Measurements from ENCODE around the gene PPIP5K1.
"Not testable (repeated sequence)": the region's sequence is repeated elsewhere in the genome, so short reads cannot be mapped to it uniquely, and the experiment has no call there.

The PPIP5K1 gene

DNA sequence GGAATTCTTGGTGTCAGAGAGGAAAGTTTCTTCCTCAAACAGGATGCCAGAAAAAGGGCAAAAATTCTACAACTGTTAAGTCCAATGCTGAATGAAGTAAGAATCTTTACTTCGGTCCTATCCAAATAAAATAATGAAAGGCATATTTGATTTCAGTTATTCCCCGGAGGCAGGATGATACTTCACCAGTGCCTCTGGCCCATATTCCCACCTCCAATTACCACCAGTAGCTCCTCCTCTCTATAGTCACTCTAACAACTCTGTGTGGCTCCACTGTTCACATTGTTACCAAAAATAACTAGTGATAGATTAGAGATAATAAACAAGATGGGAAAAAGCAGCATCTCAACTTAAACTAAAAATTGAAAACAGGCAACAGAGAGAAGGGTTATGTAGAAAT lies 51.9 kb downstream of the PPIP5K1 start:
- Histone ChIP-seq H3K4me2 (no peak overlapping the region), H3K27me3 (no peaks in the 10 kb centered on the region), H3K9ac (no peak overlapping the region), H3K4me3 (no peak overlapping the region), H3K4me1 (peaks cover 0 to 17% (median 8%) of the 10 kb centered on the region in 10 experiments; a peak in 12 of 20 replicates), H3K27ac (no peak overlapping the region), H4K20me1 (no peaks in the 10 kb centered on the region), H3K9me3 (replicated peaks in 1 of 11) (no peaks in the 10 kb centered on the region), H3K36me3 (peaks cover 19 to 66% (median 31%) of the 10 kb centered on the region in 11 experiments; a peak in 21 of 22 replicates)
- no peak for TF ChIP-seq Cebpa-rat (IDR thresholded peaks at IDR 0.05)

DNA sequence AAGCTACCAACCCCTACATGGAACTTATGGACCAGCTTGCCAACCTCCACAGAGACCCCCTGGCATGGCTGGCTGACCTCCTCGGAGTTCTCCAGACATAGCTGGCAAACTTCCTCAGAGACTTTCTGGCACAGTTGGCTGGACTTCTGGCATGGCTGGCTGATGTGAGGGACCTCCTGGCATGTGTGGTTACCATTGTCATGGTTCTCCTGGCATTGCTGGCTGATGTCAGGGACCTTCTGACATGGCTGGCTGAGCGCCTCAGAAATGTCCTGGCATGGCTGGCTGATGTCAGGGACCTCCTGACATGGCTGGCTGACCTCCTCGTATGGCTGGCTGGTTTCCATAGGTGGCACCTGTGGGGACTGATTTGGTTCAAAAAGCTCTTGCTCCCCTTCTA lies 55.1 kb downstream of the PPIP5K1 start:
- peaks cover 25 to 68% (median 40%) of the 10 kb centered on the region in 11 experiments; a peak in 21 of 22 replicates for H3K36me3 ChIP-seq
- H4K20me1 ChIP-seq: no peaks in the 10 kb centered on the region; a peak in 1 of 22 replicates
- no peaks in the 10 kb centered on the region for H3K9me3 ChIP-seq (replicated peaks in 1 of 11)
- peaks cover 0 to 11% (median 8%) of the 10 kb centered on the region in 10 experiments; a peak in 12 of 20 replicates for H3K4me1 ChIP-seq
- H3K27ac ChIP-seq: 0 out of 22 replicates have a peak overlapping the region, but pooled peaks of 1 of the 11 experiments have one; percentile 9
- no peaks in the 10 kb centered on the region for H3K27me3 ChIP-seq
- no peak overlapping the region for H3K4me3 ChIP-seq
- peak overlapping the region in 7 of 11 experiments; percentile 20 to 59 (median 42); a peak in 12 of 22 replicates for H3K4me2 ChIP-seq
- no peak for TF ChIP-seq Cebpa-rat (IDR thresholded peaks at IDR 0.05)
- H3K9ac ChIP-seq: no peak overlapping the region

DNA sequence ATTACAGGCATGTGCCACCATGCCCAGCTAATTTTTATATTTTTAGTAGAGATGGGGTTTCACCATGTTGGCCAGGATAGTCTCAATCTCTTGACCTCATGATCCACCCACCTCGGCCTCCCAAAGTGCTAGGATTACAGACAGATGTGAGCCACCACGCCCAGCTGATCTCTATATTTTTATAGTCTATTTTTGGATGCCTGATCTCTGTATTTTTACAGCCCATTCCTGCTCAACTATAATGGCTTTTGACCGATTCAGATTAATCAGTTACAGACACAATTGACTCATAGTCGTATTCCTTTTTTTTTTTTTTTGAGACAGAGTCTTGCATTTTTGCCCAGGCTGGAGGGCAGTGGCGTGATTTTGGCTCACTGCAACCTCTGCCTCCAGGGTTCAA lies 57.2 kb downstream of the PPIP5K1 start:
- Histone ChIP-seq H3K4me1 (peaks cover 0 to 11% (median 8%) of the 10 kb centered on the region in 10 experiments; a peak in 12 of 20 replicates), H3K36me3 (peaks cover 38 to 77% (median 54%) of the 10 kb centered on the region in 11 experiments)
- not testable (repeated sequence) for H3K27me3 ChIP-seq; H3K9ac ChIP-seq; H4K20me1 ChIP-seq; H3K4me2 ChIP-seq; H3K27ac ChIP-seq; H3K9me3 ChIP-seq (replicated peaks in 1 of 11); H3K4me3 ChIP-seq

DNA sequence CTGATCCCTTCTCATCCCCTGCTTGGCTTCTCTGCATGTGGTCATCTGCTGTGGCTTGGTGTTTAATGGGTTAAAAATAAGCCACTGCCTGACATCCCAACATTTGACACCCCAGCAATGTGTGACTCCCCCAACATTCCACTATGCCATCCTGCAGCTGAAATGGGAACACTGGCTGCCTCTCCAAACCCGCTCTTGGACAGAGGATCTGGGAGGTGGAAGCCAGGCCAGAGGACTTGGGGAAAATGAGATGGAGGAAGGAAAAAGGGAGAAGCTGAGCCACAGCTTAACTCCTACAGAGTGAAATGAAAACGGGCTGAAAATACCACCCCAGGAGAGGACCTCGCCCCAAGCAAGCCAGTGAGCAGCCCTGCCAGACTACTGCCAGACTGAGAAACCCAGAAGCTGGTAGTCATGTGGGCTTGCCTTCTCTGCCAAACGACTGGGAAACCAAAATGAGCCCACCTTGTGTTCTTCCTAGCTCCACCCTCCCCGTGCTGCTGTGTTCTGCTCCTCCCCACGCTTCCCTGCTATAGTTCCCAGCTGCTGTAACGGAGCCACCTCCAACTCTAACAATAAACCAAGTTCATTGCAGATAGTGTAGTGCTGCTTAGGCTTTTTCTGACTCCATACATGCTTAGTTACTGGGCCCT lies 58.9 kb downstream of the PPIP5K1 start:
- no peaks in the 10 kb centered on the region for H3K27me3 ChIP-seq
- peaks cover 0 to 22% (median 0%) of the 10 kb centered on the region in 11 experiments; a peak in 6 of 22 replicates for H4K20me1 ChIP-seq
- no peak for TF ChIP-seq Cebpa-rat (IDR thresholded peaks at IDR 0.05)
- H3K27ac ChIP-seq: no peak overlapping the region
- no peak overlapping the region for H3K9ac ChIP-seq
- H3K4me1 ChIP-seq: peaks cover 0 to 11% (median 8%) of the 10 kb centered on the region in 10 experiments; a peak in 12 of 20 replicates
- H3K36me3 ChIP-seq: peaks cover 32 to 89% (median 65%) of the 10 kb centered on the region in 11 experiments
- no peak overlapping the region for H3K4me2 ChIP-seq
- H3K4me3 ChIP-seq: no peak overlapping the region
- no peaks in the 10 kb centered on the region for H3K9me3 ChIP-seq (replicated peaks in 1 of 11)

DNA sequence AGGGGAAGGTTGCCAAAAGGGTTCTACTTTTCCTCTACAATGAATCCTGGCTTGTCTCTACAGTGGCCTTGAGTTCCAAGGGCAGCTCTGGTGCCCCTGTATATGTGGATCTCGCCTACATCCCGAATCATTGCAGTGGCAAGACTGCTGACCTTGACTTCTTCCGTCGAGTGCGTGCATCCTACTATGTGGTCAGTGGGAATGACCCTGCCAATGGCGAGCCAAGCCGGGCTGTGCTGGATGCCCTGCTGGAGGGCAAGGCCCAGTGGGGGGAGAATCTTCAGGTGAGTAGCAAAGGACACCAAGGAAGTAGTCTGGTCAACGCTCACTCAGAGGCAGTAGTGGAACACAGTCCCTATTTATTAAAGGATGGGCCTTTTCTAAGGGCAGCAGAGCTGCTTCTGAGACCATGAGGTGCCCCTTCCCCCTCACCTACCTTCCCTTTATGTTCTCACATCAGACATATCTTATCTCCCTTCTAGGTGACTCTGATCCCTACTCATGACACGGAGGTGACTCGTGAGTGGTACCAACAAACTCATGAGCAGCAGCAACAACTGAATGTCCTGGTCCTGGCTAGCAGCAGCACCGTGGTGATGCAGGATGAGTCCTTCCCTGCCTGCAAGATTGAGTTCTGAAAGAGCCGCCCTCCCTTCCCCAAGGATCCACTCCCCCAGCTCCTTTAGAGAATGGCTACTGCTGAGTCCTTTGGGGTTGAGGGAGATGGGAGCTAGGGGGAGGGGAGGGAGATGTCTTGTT lies 60.2 kb downstream of the PPIP5K1 start:
- H3K9ac ChIP-seq: no peak overlapping the region
- H4K20me1 ChIP-seq: peaks cover 0 to 33% (median under 1%) of the 10 kb centered on the region in 11 experiments; a peak in 6 of 22 replicates
- H3K4me1 ChIP-seq: peaks cover 0 to 12% (median 6%) of the 10 kb centered on the region in 10 experiments; a peak in 11 of 20 replicates
- peaks cover 22 to 89% (median 61%) of the 10 kb centered on the region in 11 experiments for H3K36me3 ChIP-seq
- no peak overlapping the region for H3K4me3 ChIP-seq
- H3K27me3 ChIP-seq: no peaks in the 10 kb centered on the region
- no peak overlapping the region for H3K27ac ChIP-seq
- TF ChIP-seq Cebpa-rat (IDR thresholded peaks at IDR 0.05): no peak
- H3K9me3 ChIP-seq (replicated peaks in 1 of 11): peaks cover 0 to 4% (median 0%) of the 10 kb centered on the region in 11 experiments; a peak in 3 of 22 replicates
- H3K4me2 ChIP-seq: no peak overlapping the region

DNA sequence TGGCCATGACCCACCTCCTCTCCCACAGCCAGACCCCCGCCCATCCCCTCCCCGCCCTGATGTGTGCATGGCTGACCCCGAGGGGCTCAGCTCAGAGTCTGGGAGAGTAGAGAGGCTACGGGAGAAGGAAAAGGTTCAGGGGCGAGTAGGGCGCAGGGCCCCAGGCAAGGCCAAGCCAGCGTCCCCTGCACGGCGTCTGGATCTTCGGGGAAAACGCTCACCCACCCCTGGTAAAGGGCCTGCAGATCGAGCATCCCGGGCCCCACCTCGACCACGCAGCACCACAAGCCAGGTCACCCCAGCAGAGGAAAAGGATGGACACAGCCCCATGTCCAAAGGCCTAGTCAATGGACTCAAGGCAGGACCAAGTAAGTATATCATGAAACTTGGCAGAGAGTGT lies 60.9 kb downstream of the PPIP5K1 start:
- Histone ChIP-seq H3K4me3 (no peak overlapping the region), H3K9me3 (replicated peaks in 1 of 11) (peaks cover 0 to 10% (median 0%) of the 10 kb centered on the region in 11 experiments; a peak in 6 of 22 replicates), H3K27ac (no peak overlapping the region), H3K27me3 (no peaks in the 10 kb centered on the region), H3K9ac (no peak overlapping the region), H3K4me1 (peaks cover 0 to 15% (median 11%) of the 10 kb centered on the region in 10 experiments; a peak in 15 of 20 replicates), H4K20me1 (peaks cover 0 to 39% (median 4%) of the 10 kb centered on the region in 11 experiments; a peak in 6 of 22 replicates), H3K4me2 (no peak overlapping the region), H3K36me3 (peaks cover 18 to 89% (median 61%) of the 10 kb centered on the region in 11 experiments)
- no peak for TF ChIP-seq Cebpa-rat (IDR thresholded peaks at IDR 0.05)

DNA sequence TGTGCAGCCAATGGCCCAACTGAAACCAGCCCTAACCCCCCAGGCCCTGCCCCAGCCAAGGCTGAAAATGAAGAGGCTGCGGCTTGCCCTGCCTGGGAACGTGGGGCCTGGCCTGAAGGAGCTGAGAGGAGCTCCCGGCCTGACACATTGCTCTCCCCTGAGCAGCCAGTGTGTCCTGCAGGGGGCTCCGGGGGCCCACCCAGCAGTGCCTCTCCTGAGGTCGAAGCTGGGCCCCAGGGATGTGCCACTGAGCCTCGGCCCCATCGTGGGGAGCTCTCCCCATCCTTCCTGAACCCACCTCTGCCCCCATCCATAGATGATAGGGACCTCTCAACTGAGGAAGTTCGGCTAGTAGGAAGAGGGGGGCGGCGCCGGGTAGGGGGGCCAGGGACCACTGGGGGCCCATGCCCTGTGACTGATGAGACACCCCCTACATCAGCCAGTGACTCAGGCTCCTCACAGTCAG lies 61.4 kb downstream of the PPIP5K1 start:
- peaks cover 0 to 21% (median 16%) of the 10 kb centered on the region in 10 experiments; a peak in 15 of 20 replicates for H3K4me1 ChIP-seq
- H3K36me3 ChIP-seq: peaks cover 18 to 89% (median 61%) of the 10 kb centered on the region in 11 experiments
- no peak overlapping the region for H3K9ac ChIP-seq
- H4K20me1 ChIP-seq: peaks cover 0 to 45% (median 4%) of the 10 kb centered on the region in 11 experiments; a peak in 6 of 22 replicates
- no peak for TF ChIP-seq Cebpa-rat (IDR thresholded peaks at IDR 0.05)
- peak overlapping the region in 1 of 11 experiments; percentile 2; a peak in 2 of 22 replicates for H3K27ac ChIP-seq
- no peak overlapping the region for H3K4me3 ChIP-seq
- H3K27me3 ChIP-seq: no peaks in the 10 kb centered on the region
- H3K9me3 ChIP-seq (replicated peaks in 1 of 11): peaks cover 0 to 16% (median under 1%) of the 10 kb centered on the region in 11 experiments; a peak in 8 of 22 replicates
- no peak overlapping the region for H3K4me2 ChIP-seq

DNA sequence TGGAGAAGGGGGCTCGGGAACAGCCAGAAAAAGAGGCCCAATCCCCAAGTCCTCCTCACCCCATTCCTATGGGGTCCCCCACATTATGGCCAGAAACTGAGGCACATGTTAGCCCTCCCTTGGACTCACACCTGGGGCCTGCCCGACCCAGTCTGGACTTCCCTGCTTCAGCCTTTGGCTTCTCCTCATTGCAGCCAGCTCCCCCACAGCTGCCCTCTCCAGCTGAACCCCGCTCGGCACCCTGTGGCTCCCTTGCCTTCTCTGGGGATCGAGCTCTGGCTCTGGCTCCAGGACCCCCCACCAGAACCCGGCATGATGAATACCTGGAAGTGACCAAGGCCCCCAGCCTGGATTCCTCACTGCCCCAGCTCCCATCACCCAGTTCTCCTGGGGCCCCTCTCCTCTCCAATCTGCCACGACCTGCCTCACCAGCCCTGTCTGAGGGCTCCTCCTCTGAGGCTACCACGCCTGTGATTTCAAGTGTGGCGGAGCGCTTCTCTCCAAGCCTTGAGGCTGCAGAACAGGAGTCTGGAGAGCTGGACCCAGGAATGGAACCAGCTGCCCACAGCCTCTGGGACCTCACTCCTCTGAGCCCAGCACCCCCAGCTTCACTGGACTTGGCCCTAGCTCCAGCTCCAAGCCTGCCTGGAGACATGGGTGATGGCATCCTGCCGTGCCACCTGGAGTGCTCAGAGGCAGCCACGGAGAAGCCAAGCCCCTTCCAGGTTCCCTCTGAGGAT lies 62.0 kb downstream of the PPIP5K1 start:
- peaks cover 0 to 51% (median 4%) of the 10 kb centered on the region in 11 experiments; a peak in 6 of 22 replicates for H4K20me1 ChIP-seq
- peaks cover 0 to 22% (median 6%) of the 10 kb centered on the region in 11 experiments; a peak in 10 of 22 replicates for H3K9me3 ChIP-seq (replicated peaks in 1 of 11)
- no peak overlapping the region for H3K9ac ChIP-seq
- peaks cover 20 to 89% (median 67%) of the 10 kb centered on the region in 11 experiments; a peak in 21 of 22 replicates for H3K36me3 ChIP-seq
- no peaks in the 10 kb centered on the region for H3K27me3 ChIP-seq
- TF ChIP-seq Cebpa-rat (IDR thresholded peaks at IDR 0.05): no peak
- peaks cover 0 to 27% (median 20%) of the 10 kb centered on the region in 10 experiments; a peak in 15 of 20 replicates for H3K4me1 ChIP-seq
- no peak overlapping the region for H3K4me2 ChIP-seq
- H3K4me3 ChIP-seq: no peak overlapping the region
- peak overlapping the region in 1 of 11 experiments; percentile 2; a peak in 3 of 22 replicates for H3K27ac ChIP-seq

Data from BLaER1 treated with 17β-estradiol and CSF1 and Interleukin-3, amounts not matched to agents 10 nM and 100 nM (cell line).